AG10803 (cell line): ENCODE measurements around the gene ZNF592.

Experiments used
- DNase-seq: peaks from one replicate; pipeline ENCODE4 v3.0.0; 2010; ENCODE audit warnings: low read depth
- H3K4me3 ChIP-seq: 2 replicates; pipeline ENCODE4 v1.5.1; 2011; ENCODE audit warnings: mild to moderate bottlenecking, low read length, control low read depth
- TF ChIP-seq, protein P1 (sequence below): conservative IDR thresholded peaks from 2 replicates; pipeline ENCODE4 v1.5.1; 2011; ENCODE audit warnings: mild to moderate bottlenecking, low read length, control low read depth, inconsistent platforms

ZNF592 gene

DNA sequence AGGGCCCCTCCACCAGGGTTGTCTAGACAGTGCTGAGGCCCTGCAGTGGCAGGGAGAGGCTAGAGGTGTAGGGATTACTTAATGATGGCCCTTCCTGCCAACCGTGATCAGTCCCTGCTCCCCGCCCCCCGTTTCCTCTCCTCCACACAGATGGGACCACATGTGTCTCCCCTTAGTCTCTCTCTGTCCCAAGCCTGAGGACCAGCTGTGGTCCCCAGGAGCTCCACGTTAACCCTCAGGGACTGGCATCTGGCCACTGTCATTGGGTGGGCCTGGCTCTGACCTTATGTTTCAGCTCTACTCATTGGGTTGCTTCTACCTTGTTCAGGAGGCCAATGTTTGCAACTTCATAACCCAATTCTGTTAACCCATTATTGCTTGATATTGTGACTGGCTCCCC lies 62.8 kb downstream of the ZNF592 start:
- TF ChIP-seq, protein P1, sequence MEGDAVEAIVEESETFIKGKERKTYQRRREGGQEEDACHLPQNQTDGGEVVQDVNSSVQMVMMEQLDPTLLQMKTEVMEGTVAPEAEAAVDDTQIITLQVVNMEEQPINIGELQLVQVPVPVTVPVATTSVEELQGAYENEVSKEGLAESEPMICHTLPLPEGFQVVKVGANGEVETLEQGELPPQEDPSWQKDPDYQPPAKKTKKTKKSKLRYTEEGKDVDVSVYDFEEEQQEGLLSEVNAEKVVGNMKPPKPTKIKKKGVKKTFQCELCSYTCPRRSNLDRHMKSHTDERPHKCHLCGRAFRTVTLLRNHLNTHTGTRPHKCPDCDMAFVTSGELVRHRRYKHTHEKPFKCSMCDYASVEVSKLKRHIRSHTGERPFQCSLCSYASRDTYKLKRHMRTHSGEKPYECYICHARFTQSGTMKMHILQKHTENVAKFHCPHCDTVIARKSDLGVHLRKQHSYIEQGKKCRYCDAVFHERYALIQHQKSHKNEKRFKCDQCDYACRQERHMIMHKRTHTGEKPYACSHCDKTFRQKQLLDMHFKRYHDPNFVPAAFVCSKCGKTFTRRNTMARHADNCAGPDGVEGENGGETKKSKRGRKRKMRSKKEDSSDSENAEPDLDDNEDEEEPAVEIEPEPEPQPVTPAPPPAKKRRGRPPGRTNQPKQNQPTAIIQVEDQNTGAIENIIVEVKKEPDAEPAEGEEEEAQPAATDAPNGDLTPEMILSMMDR, result no peak
- no peak for DNase-seq
- no peak overlapping the region for H3K4me3 ChIP-seq

DNA sequence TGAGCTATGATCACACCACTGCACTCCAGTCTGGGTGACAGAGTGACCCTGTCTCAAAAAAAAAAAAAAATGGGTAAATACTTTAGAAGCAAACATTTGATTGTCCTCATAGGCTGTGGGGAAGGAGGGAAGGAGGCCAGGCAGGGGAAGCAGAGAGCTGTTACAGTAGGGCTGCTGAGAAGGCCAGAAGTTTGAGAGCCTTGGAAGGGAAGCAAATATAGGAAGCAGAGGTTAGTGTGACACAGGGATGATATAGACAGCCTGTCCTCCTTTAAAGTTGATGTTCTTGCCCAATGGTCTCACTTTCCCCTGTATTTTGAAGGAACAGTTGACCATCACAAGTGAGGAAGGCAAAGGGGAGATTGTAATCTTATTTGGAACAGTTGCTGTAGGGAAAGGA lies 63.4 kb downstream of the ZNF592 start:
- DNase-seq, result no peak
- TF ChIP-seq, protein P1, result no peak
- no peak overlapping the region for H3K4me3 ChIP-seq

DNA sequence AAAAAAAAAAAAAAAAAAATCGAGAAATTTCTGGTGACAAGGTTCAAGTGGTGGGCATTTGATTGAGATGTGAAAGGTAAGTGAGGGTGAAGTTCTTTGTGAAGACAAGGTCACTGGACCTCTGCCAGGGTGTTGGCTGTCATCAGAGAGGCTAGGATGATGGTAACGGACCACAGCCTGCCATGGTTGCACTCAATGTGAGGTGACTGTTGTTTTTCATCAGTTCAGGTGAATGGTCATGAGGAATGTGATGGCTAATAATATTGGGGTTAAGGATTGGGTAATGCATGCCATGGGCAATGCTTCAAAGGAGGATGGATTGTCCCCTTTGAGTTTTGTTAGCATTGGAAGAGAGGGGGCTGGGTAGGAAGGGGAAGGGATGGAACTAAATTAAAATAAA lies 64.5 kb downstream of the ZNF592 start:
- TF ChIP-seq, protein P1, result no peak
- no peak overlapping the region for H3K4me3 ChIP-seq
- no peak for DNase-seq

DNA sequence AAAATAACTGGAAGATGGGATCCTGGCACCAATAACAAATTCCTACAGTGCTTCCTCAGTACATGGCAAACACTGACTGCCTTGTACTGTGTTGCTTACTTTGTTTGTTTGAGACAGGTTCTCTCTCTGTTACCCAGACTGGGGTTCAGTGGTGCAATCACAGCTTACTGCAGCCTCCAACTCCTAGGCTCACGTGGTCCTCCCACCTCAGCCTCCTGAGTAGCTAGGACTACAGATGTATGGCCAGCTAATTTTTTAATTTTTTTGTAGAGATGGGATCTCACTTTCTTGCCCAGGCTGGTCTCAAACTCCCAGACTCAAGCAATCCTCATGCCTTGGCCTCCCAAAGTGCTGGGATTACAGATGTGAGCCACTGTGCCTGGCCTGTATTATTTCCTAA lies 65.0 kb downstream of the ZNF592 start:
- TF ChIP-seq, protein P1, result no peak
- DNase-seq, result no peak
- no peak overlapping the region for H3K4me3 ChIP-seq

DNA sequence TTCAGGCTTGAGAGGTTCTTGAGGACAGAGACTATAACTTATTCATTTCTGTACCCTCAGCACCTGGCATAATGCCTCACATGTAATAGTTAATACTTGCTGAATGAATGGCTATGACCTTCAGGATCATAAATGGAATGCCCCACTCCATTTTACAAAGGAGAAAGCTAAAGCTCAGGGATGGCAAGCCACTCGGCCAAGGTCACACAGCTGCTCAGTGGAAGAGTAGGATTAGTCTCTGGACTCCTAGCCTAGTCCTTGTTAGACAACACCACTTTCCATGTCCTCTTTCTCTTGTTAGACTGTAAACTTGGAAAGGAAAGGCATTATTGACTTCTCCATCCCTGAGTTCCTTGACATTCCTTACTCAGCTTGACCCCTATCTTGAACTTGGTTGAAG lies 65.5 kb downstream of the ZNF592 start:
- no peak for DNase-seq
- TF ChIP-seq, protein P1, result no peak
- no peak overlapping the region for H3K4me3 ChIP-seq

DNA sequence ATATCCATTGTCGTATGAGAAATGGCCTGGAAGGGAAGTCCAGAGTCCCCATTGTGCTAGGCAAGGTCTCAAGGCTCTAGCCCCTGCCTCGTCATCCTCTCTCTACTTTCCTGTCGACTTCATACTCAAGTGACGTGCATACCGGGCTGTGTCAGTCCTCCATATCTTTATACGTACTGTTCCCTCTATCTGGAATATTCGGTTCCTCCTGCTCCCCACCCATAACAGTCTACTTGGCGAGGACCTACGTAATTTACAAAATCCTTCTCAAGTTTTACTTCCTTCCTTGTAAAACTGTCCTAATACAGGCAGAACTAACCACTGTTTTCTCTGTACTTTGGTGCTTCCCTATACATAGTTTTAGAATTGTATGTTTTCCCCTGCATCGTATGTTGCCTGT lies 66.5 kb downstream of the ZNF592 start:
- DNase-seq, result no peak
- H3K4me3 ChIP-seq, result no peak overlapping the region
- TF ChIP-seq, protein P1, result no peak

DNA sequence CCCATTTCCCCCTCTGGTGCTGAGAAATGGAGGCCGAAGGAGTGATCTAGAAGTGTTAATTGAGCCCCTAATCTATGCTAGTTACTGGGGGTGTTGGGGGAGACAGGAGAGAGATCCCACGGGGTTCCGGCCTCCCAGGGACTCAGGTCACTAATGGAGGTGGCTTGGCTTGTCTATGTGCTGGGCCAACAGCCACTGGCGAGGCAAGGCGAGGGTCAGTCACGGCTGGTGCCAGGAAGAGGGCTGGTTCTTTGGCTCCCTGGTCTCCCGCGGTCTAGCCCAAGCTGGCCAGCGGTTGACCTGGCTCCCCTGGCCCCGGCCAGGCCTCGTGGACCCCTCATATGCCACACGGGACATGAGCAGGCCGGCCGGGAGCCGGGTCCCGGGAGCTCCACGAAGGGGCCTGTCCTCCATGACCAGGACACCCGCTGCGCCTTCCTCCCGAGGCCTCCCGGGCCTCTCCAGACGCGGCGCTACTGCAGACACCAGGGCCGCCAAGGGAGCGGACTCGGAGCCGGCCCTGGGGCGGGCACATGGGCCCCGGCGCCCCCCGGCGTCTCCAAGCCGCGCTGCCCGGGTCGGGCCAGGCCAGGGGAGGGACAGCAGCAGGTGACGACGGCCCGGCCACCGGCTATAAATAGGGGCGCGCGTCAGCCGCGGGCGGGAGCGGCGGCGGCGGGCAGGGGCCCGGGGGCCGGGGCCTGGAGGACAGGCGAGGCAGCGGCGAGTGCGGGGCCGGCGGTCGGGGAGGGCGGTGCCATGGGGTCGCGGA lies 68.5 kb downstream of the ZNF592 start, which contains the start of gene ALPK3:
Gene ALPK3, plus strand, starts transcription at position 663 of the 772 bp plus-strand sequence. Its CDS starts 97 bp downstream, at position 760.
- TF ChIP-seq, protein P1, result no peak
- DNase-seq, result no peak
- no peak within 1 kb of the TSS for H3K4me3 ChIP-seq
